Activated CD4-positive, alpha-beta T cell treated with anti-CD3 and anti-CD28 coated beads for 48 hours (primary cell): Measurements from ENCODE around the gene CFDP1.

Experiments
- DNase-seq: peaks from one replicate; pipeline ENCODE4 v3.0.0-alpha.2; 2020

CFDP1 gene

DNA sequence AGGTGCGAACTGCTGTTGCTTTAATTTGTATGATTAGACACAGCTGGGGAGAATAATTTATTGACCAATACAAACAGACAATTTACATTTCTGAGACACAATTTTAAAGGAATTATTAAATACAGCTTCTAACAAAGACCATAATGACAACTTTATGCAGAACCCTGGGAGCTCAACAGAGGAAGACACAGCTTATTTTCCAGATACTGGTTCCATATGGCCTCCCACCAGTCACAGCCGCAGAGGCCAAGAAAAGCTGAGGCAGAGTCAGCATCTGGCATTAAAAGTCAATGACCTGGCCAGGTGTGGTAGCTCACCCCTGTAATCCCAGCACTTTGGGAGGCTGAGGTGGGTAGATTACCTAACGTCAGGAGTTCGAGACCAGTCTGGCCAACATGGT, 115.8 kb downstream of the CFDP1 start:
- DNase-seq = no peak

DNA sequence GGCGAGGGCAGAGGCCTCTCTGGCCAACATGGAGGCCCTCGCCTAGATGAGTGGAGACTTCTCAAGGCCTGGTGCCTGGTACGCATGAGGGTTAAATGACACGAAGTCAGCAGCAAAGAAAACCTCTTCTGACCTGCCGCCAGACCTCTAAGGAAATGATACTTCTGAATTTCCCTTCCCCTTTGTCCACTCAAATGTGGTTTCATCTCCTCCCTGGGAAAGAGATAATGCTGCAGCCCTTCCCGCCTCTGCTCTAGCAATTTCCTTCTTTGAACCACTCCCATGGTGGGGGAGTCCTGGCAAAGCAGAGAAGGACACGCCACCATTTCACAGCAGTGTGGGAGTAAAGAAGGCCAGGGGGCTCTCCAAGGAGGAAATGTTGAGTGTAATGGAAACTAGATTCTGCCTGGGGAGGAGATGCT, 116.2 kb downstream of the CFDP1 start:
- DNase-seq = no peak

GRCh38 chr16:75315539-75316306, 117.6 kb downstream of the CFDP1 start:
- no peak for DNase-seq

GRCh38 chr16:75312875-75313274, 120.4 kb downstream of the CFDP1 start:
- DNase-seq = no peak

- DNase-seq = no peak
These were observed 121.8 kb downstream of the CFDP1 start for GRCh38 chr16:75311383-75311938.

- DNase-seq = no peak
These were observed 122.8 kb downstream of the CFDP1 start for GRCh38 chr16:75310541-75310940.

DNA sequence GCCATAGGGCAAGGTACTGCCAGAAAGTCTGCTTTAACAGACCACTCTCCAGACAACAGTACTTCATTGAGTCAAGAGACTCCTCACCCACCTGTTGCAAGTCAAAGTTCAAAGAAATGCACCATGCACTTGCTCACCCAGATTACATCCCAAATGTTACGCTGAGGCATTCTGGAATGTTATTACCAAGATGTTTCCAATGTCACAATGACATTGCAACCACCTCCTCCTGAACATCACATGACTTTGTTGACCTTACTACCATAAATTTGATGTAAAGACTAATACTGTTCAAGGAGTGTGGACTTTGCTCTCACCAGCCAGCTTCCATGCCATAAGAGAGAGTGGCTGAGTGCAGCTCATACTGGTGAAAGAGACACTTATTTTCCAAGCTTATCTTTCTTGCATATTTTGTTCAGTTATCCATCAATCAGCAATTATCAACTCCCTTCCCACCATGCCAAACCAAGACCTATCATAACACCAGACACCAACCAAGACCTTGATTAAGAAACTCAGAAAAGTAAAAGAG, 123.3 kb downstream of the CFDP1 start:
- no peak for DNase-seq

DNA sequence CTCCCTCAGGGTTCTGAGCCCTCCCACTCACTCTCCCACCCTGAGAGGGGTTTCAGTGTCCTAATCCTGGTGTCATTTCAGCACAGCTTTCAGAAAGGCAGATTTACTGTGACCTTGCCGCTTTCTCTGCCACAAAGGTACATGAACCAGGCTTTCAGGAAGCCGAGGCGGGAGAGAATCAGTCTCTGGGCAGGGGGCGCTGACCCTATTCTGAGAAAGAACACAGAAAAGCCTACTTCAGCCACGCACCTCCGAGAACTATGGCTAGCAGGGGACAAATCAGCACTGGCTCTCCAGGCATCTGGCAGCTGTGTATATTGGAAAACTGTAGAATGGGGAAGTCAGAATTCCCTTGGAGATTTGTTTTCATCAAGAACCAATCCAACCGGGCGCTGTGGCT, 124.1 kb downstream of the CFDP1 start:
- no peak for DNase-seq

DNA sequence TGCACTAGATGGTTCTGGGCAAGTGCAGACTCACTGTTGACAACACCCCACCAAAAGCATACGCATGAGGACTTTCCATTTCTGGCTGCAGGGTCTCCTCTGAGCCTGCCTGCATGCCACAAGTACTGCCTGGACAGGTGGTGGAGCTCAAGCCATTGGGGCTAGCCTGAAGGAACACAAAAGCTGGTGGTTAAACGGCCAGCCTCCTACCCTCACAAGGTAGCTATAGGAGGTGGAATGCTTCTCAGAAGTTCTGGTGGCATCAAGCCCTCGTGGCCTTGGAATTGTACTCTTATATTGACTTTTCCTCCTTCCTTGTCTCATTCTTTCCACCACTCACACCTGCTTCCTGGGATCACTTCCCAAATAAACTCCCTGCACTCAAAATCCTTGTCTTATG, 125.3 kb downstream of the CFDP1 start:
- no peak for DNase-seq

DNA sequence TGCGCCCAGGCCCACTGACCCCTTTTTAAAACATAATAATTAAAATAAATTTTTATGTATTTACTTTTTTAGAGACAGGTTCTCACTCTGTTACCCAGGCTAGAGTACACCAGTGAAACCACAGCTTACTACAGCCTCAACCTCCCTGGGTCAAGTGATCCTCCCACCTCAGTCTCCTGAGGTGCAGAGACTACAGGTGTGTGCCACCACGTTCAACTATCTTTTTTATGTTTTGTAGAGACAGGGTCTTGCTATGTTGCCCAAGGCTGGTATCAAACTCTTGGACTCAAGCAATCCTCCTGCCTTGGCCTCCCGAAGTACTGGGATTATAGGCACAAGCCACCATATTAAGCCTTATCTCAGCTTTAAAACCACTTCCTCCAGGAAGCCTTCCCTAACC, 125.8 kb downstream of the CFDP1 start:
- DNase-seq = no peak

- no peak for DNase-seq
These were observed 127.1 kb downstream of the CFDP1 start for GRCh38 chr16:75306099-75306762.

GRCh38 chr16:75305364-75306098, 127.8 kb downstream of the CFDP1 start:
- peak; percentile 81 for DNase-seq

- DNase-seq = peak; percentile 36
These were observed 128.6 kb downstream of the CFDP1 start for GRCh38 chr16:75304521-75305363.

GRCh38 chr16:75301804-75302203, 131.5 kb downstream of the CFDP1 start:
- DNase-seq = no peak

- no peak for DNase-seq
These were observed 135.0 kb downstream of the CFDP1 start for GRCh38 chr16:75298267-75298666.

GRCh38 chr16:75296606-75297005, 136.7 kb downstream of the CFDP1 start:
- DNase-seq = no peak

DNA sequence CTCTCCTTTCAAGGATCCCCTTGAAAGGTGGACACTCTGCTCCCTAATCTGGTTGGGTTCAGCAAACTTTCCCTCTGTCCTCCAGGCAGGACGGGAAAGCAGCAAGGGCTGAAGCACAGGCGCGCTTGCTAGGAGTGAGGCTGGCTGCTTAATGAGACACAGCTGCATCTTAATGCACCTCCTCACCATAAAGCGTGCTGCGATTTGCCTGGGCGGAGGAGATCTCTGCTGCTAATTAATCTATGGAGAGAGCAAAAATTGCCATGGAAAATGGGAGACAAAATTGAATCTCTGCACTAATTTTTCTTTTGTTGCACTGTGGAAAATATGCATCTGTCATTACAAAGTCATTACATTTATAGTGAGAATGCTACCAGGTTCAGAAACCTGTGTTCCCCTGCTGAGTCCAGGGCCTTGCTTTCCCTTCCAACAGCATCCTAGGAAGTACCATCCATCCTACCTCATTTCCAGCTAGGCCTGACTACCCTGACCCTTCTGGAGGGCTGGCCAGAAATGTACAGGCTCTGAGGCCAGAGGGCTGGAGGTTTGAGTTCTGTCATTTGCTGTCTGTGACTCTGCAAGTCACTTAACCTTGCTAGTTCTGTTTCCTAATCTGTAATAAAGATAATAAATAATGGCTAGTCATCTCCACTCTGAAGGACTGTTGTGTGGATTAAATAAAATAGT, 138.4 kb downstream of the CFDP1 start:
- DNase-seq = no peak

DNA sequence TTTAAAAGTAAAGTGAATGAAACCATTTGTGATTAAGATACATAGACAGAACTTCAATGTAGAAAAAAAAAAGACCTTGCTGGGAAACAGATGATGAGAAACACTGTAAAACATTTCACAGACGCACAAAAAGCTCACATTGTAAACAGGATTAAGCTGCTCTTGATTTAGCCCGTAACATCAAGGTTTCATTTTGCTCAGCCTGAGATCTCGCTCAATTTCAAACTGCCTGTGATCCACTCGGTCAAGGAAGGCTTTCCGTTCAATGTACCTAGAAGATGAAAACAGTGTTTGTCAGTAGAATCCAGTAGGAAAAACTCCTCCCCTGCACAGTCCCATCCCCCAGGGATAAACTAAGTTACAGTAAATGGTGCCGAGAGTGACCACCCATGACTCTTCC, 139.5 kb downstream of the CFDP1 start:
- DNase-seq = no peak

- no peak for DNase-seq
These were observed 140.1 kb downstream of the CFDP1 start for GRCh38 chr16:75293173-75293572.

DNA sequence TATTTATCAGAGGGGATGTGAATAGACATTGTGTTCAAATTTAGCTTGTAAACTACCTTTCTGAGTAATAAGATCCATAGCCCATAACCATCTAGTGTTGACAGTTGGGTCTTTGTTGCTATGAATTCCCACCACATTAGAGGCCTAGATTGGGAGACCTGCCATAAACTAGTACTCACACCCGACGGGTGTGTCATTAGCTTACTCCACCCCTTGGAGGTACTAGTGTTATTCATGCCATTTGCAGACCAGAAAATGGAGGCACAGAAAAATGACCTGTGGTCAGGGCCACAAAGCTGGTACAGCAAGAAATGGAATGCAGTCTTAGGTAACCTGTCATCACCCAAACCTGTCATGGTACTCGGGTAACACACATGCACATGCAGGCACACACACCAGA, 140.6 kb downstream of the CFDP1 start:
- DNase-seq = no peak

- no peak for DNase-seq
These were observed 144.1 kb downstream of the CFDP1 start for GRCh38 chr16:75289189-75289588.
